NB4 (cell line): Measurements from ENCODE around the gene SAYSD1.

Source experiments
- DNase-seq: peaks from one replicate; pipeline ENCODE4 v3.0.0; 2010; ENCODE audit warnings: low read depth
- H3K4me3 ChIP-seq: one replicate; pipeline ENCODE4 v1.5.1; 2011; ENCODE audit warnings: mild to moderate bottlenecking, low read depth, low read length, moderate library complexity
- MYC ChIP-seq: IDR thresholded peaks from 2 replicates; pipeline ENCODE4 v1.6.1; 2011; ENCODE audit warnings: low read depth, low read length
- POLR2A ChIP-seq: IDR thresholded peaks from 2 replicates; pipeline ENCODE4 v1.6.1; 2011; ENCODE audit warnings: mild to moderate bottlenecking; ENCODE audit not compliant: insufficient read length; ENCODE audit errors: extremely low read depth
- TF ChIP-seq, protein P1 (sequence below): IDR thresholded peaks from one replicate; pipeline ENCODE4 v1.5.1; 2012; ENCODE audit warnings: low read depth, low read length
- TF ChIP-seq, protein P2 (sequence below): IDR thresholded peaks from 2 replicates; pipeline ENCODE4 v1.6.1; 2011; ENCODE audit warnings: low read depth, low read length

SAYSD1 gene

DNA sequence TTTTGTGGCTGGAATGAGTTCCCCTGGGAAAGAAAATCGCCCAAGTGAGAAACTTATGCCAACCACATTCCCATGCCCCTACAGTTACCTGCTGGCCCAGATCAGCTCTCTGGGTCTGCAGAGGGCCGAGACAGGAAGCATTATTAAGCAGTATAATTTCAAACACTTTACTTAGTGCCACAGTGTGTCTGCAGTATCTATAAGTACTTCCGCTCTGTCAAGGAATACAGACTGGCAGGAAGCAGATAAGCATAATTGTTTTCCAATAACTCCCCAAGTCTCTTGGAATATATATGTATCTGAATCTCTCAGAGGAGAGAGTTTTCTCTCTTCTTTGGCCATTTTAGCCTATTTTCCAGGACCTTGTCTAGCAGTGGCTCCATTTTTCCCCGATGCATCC is 24.9 kb downstream of the SAYSD1 start:
- TF ChIP-seq, protein P1, sequence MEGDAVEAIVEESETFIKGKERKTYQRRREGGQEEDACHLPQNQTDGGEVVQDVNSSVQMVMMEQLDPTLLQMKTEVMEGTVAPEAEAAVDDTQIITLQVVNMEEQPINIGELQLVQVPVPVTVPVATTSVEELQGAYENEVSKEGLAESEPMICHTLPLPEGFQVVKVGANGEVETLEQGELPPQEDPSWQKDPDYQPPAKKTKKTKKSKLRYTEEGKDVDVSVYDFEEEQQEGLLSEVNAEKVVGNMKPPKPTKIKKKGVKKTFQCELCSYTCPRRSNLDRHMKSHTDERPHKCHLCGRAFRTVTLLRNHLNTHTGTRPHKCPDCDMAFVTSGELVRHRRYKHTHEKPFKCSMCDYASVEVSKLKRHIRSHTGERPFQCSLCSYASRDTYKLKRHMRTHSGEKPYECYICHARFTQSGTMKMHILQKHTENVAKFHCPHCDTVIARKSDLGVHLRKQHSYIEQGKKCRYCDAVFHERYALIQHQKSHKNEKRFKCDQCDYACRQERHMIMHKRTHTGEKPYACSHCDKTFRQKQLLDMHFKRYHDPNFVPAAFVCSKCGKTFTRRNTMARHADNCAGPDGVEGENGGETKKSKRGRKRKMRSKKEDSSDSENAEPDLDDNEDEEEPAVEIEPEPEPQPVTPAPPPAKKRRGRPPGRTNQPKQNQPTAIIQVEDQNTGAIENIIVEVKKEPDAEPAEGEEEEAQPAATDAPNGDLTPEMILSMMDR = no peak
- TF ChIP-seq, protein P2, sequence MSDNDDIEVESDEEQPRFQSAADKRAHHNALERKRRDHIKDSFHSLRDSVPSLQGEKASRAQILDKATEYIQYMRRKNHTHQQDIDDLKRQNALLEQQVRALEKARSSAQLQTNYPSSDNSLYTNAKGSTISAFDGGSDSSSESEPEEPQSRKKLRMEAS = no peak
- no peak for TF ChIP-seq MYC
- TF ChIP-seq POLR2A = no peak
- DNase-seq = no peak
- H3K4me3 ChIP-seq = no peak overlapping the region

DNA sequence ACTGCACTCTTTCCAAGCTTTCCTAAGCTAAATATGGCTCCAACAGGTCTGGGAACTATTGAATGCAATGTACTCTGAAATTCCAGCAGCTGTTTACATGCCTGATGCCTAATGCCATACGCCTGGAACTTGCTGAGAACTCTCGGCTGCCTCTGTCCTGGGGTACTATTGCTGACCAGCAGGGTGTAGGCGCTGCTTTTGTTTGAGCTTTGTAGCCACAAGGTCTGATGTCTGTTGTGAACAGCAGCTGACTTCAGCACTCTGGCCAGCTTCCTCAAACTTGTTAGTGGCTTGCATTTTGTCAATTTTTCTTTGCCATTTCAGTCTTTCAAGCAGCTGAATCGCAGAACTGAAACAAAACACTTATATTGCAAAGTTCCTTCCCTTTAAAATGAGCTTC is 26.7 kb downstream of the SAYSD1 start:
- DNase-seq = peak; percentile 65
- TF ChIP-seq, protein P2 = peak; percentile 55; the same call in 1 of the 2 replicates
- no peak for TF ChIP-seq POLR2A

DNA sequence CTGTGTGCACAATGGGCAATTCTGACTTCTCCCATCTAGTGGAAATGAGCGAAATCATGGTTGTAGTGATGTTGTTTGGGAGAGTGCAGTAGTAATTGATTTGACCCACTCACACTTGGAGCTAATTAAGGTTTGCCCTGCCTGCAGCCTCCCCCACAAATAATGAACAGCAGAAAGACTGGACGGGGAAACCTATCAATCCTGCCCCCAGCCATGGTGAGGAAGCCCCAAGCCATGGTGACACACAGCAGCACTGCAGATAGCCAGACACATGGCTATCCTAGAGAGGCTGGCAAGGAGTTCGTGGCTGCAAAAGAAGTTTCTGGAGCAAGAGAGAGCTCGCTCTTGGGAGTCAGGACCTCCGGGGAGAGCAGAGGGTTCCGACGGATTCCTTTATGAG is 27.8 kb downstream of the SAYSD1 start:
- DNase-seq = no peak
- H3K4me3 ChIP-seq = no peak overlapping the region
- no peak for TF ChIP-seq MYC
- TF ChIP-seq, protein P1 = no peak
- no peak for TF ChIP-seq POLR2A
- TF ChIP-seq, protein P2 = no peak

More for the DNA sequence above, 26.7 kb downstream of the SAYSD1 start:
- no peak overlapping the region for H3K4me3 ChIP-seq

DNA sequence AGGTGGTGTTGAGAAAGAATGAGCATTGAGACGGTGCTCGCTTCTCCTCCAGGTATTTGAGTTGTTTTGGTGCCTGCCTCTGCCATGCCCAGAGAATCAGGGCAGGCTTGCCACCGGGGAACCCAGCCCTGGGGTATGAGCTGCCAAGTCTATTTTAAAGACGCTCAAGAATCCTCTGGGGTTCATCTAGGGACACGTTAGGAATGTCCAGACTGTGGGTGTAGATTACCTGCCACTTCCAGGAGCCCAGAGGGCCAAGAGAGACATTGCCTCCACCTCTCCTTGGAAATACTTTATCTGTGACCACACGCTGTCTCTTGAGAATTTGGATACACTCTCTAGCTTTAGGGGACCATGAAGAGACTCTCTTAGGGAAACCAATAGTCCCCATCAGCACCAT is 28.3 kb downstream of the SAYSD1 start:
- DNase-seq = no peak
- TF ChIP-seq MYC = no peak
- TF ChIP-seq, protein P2 = no peak
- TF ChIP-seq, protein P1 = no peak
- H3K4me3 ChIP-seq = no peak overlapping the region

DNA sequence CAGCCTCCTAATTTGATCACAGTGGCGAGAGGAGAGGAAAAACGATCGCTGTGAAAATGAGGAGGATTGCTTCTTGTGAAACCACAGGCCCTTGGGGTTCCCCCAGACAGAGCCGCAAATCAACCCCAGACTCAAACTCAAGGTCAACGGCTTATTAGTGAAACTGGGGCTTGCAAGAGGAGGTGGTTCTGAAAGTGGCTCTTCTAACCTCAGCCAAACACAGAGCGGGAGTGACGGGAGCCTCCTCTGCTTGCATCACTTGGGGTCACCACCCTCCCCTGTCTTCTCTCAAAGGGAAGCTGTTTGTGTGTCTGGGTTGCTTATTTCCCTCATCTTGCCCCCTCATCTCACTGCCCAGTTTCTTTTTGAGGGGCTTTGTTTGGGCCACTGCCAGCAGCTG is 28.7 kb downstream of the SAYSD1 start:
- peak; percentile 65 for DNase-seq
- no peak overlapping the region for H3K4me3 ChIP-seq
- no peak for TF ChIP-seq MYC
- TF ChIP-seq, protein P1 = no peak
- TF ChIP-seq POLR2A = no peak
- TF ChIP-seq, protein P2 = no peak

DNA sequence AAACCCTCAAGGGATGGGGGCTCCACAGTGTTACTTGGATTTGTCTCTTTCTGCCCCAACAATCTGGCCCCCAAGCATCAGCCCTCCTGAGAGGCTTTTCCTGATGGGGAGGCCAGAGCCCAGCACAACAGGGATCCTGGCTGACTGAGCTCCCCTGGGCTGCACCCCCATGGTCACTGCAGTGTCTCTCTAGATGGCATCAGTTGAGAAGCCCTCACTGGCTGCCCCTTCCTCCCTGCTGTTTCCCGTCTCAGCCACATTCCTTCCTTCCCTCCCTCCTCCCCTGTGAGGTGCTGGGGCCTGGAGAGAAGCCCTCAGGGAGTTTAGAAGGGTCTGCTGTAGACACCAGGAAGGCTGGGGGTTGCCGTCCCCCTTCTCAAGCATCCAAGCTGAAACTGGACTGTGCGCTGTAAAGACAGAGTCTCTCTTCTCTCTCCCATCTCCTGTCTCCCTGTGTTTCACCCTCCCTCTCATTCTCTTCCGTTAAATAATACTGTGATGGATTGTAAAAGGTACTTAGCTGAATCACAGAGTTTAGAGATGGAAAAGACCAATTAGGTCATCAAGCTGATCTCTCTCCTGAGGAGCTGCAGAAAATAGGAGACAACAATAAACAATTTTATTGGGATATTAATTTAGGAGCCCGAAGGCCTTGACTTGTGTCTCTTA is 29.7 kb downstream of the SAYSD1 start:
- H3K4me3 ChIP-seq = no peak overlapping the region
- TF ChIP-seq, protein P2 = no peak
- TF ChIP-seq, protein P1 = no peak
- TF ChIP-seq MYC (no peak), POLR2A (no peak)
- DNase-seq = no peak
